Karpas-422 (cell line): Measurements from ENCODE around the gene SHROOM4. TPM values are rescaled to one million over a fixed set of nuclear protein-coding genes. Genes with fewer than 3 reads are reported as not detected.

Experiments
- DNase-seq: peaks from one replicate; pipeline ENCODE4 v3.0.0-alpha.2; 2015
- H2AFZ ChIP-seq: fragments of 200-600 bp; sonication (generic); 2 replicates; pipeline ENCODE4 v1.6.1; 2014; ENCODE audit warnings: antibody characterized with exemption, low read length, mixed read lengths
- H3K27ac ChIP-seq: fragments of 200-600 bp; sonication (generic); 2 replicates; pipeline ENCODE4 v1.5.1; 2014; ENCODE audit warnings: mild to moderate bottlenecking, low read length, moderate library complexity
- H3K27me3 ChIP-seq: fragments of 200-600 bp; sonication (generic); 2 replicates; pipeline ENCODE4 v1.6.1; 2014; ENCODE audit warnings: low read length, mixed read lengths
- H3K36me3 ChIP-seq: fragments of 200-600 bp; sonication (generic); 2 replicates; pipeline ENCODE4 v1.6.1; 2014; ENCODE audit warnings: low read length, mixed read lengths; ENCODE audit not compliant: insufficient read depth
- H3K4me1 ChIP-seq: fragments of 200-600 bp; sonication (generic); 2 replicates; pipeline ENCODE4 v1.6.1; 2014; ENCODE audit warnings: mild to moderate bottlenecking, low read length, mixed read lengths
- H3K4me2 ChIP-seq: fragments of 200-600 bp; sonication (generic); 2 replicates; pipeline ENCODE4 v1.6.1; 2014; ENCODE audit warnings: low read length, low read depth, mild to moderate bottlenecking; ENCODE audit not compliant: poor library complexity, severe bottlenecking
- H3K4me3 ChIP-seq: fragments of 200-600 bp; sonication (generic); 2 replicates; pipeline ENCODE4 v1.5.1; 2014; ENCODE audit warnings: mild to moderate bottlenecking, antibody characterized with exemption, low read length, mixed read lengths
- H3K79me2 ChIP-seq: fragments of 200-600 bp; sonication (generic); 2 replicates; pipeline ENCODE4 v1.6.1; 2014; ENCODE audit warnings: mild to moderate bottlenecking, low read length, mixed read lengths
- H3K9ac ChIP-seq: fragments of 200-600 bp; sonication (generic); 2 replicates; pipeline ENCODE4 v1.6.0; 2014; ENCODE audit warnings: low read length
- H3K9me2 ChIP-seq: fragments of 200-600 bp; sonication (generic), shearing (Covaris generic); replicated peaks from 2 replicates; pipeline ENCODE4 v1.6.0; 2014; ENCODE audit warnings: mild to moderate bottlenecking, low read length, moderate library complexity; ENCODE audit not compliant: insufficient read depth
- H3K9me3 ChIP-seq: fragments of 300-700, 200-600 bp; sonication (generic); 2 replicates; pipeline ENCODE4 v1.6.1; 2014; ENCODE audit warnings: low read length, mixed read lengths
- H4K20me1 ChIP-seq: fragments of 200-600 bp; sonication (generic); 2 replicates; pipeline ENCODE4 v1.6.1; 2014; ENCODE audit warnings: mild to moderate bottlenecking, antibody characterized with exemption, low read length, low read depth; ENCODE audit not compliant: insufficient read depth
- total RNA-seq: library from RNA; depleted of rRNA; stranded (reverse); fragments of >200 nt; shearing (Covaris generic); gene quantifications from 2 replicates; pipeline ENCODE4 v1.2.3, GENCODE V29; 2014; ENCODE audit warnings: low replicate concordance

SHROOM4 gene
- total RNA-seq, 1 experiment from 2014 or later: not detected

GRCh38 chrX:50801135-50801534 is 12.9 kb downstream of the SHROOM4 start:
- no peaks in the 10 kb centered on the region for H3K79me2 ChIP-seq
- H3K9me2 ChIP-seq: no peaks in the 10 kb centered on the region
- no peak for DNase-seq
- H3K4me3 ChIP-seq: no peak overlapping the region
- H3K4me2 ChIP-seq: no peak overlapping the region
- H3K9ac ChIP-seq: no peak overlapping the region
- H4K20me1 ChIP-seq: no peaks in the 10 kb centered on the region
- no peaks in the 10 kb centered on the region for H3K4me1 ChIP-seq
- no peaks in the 10 kb centered on the region for H3K27me3 ChIP-seq
- no peak overlapping the region for H2AFZ ChIP-seq
- no peaks in the 10 kb centered on the region for H3K9me3 ChIP-seq
- no peak overlapping the region for H3K27ac ChIP-seq
- no peaks in the 10 kb centered on the region for H3K36me3 ChIP-seq

DNA sequence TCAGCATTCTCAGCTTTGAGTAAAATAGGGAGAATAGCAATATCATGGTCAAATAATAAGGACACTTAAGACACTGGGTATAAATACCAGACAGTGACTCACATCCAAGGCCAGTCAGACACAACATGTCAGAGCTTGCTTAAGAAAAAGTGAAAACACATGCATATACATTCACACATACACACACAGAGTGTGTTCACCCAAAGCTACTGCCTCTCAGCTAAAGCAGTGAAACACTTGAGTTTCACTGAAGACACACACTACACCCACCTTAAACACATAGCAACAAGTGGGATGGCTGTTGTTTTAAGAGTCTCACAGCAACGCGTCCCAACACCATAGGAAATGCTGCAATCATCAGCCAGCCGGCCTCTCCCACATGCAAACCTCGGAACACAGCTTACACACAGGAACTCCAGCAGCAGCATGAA is 14.4 kb downstream of the SHROOM4 start:
- Histone ChIP-seq H3K9ac (no peak overlapping the region), H3K27ac (no peak overlapping the region), H3K4me3 (no peak overlapping the region), H3K9me3 (no peaks in the 10 kb centered on the region), H3K9me2 (no peaks in the 10 kb centered on the region), H3K4me1 (no peaks in the 10 kb centered on the region), H3K36me3 (no peaks in the 10 kb centered on the region), H4K20me1 (no peaks in the 10 kb centered on the region), H3K79me2 (no peaks in the 10 kb centered on the region), H3K4me2 (no peak overlapping the region), H2AFZ (no peak overlapping the region), H3K27me3 (no peaks in the 10 kb centered on the region)
- DNase-seq: no peak

- DNase-seq: no peak
Observed at GRCh38 chrX:50798783-50799182, 15.2 kb downstream of the SHROOM4 start.

GRCh38 chrX:50787099-50787498 is 26.9 kb downstream of the SHROOM4 start:
- H3K9ac ChIP-seq: no peak overlapping the region
- no peak overlapping the region for H3K4me2 ChIP-seq
- H3K27me3 ChIP-seq: no peaks in the 10 kb centered on the region
- no peak overlapping the region for H3K4me3 ChIP-seq
- H3K9me3 ChIP-seq: peaks cover 4% of the 10 kb centered on the region; the same call in 1 of the 2 replicates
- no peaks in the 10 kb centered on the region for H3K4me1 ChIP-seq
- H4K20me1 ChIP-seq: no peaks in the 10 kb centered on the region
- no peaks in the 10 kb centered on the region for H3K36me3 ChIP-seq
- H3K27ac ChIP-seq: no peak overlapping the region
- H3K9me2 ChIP-seq: no peaks in the 10 kb centered on the region
- no peak for DNase-seq
- no peak overlapping the region for H2AFZ ChIP-seq
- H3K79me2 ChIP-seq: no peaks in the 10 kb centered on the region

More at GRCh38 chrX:50798783-50799182, 15.2 kb downstream of the SHROOM4 start:
- Histone ChIP-seq H3K4me1 (no peaks in the 10 kb centered on the region), H3K36me3 (no peaks in the 10 kb centered on the region), H3K9me2 (no peaks in the 10 kb centered on the region), H3K4me2 (no peak overlapping the region), H3K9me3 (no peaks in the 10 kb centered on the region), H4K20me1 (no peaks in the 10 kb centered on the region), H3K9ac (no peak overlapping the region), H3K27ac (no peak overlapping the region), H3K4me3 (no peak overlapping the region), H3K79me2 (no peaks in the 10 kb centered on the region), H3K27me3 (no peaks in the 10 kb centered on the region), H2AFZ (no peak overlapping the region)

GRCh38 chrX:50780144-50780543 is 33.9 kb downstream of the SHROOM4 start:
- no peak overlapping the region for H3K4me2 ChIP-seq
- H3K9me2 ChIP-seq: no peaks in the 10 kb centered on the region
- H3K79me2 ChIP-seq: no peaks in the 10 kb centered on the region
- H3K9me3 ChIP-seq: no peaks in the 10 kb centered on the region
- H3K27ac ChIP-seq: no peak overlapping the region
- H3K36me3 ChIP-seq: no peaks in the 10 kb centered on the region
- DNase-seq: no peak
- no peak overlapping the region for H3K9ac ChIP-seq
- no peaks in the 10 kb centered on the region for H4K20me1 ChIP-seq
- H3K27me3 ChIP-seq: no peaks in the 10 kb centered on the region
- H2AFZ ChIP-seq: no peak overlapping the region
- peaks cover 13% of the 10 kb centered on the region for H3K4me1 ChIP-seq
- no peak overlapping the region for H3K4me3 ChIP-seq

- Histone ChIP-seq H3K4me3 (no peak overlapping the region), H3K27me3 (no peaks in the 10 kb centered on the region), H3K9me3 (no peaks in the 10 kb centered on the region), H2AFZ (no peak overlapping the region), H3K27ac (no peak overlapping the region), H3K9ac (no peak overlapping the region), H3K4me2 (no peak overlapping the region), H4K20me1 (no peaks in the 10 kb centered on the region), H3K36me3 (no peaks in the 10 kb centered on the region), H3K4me1 (peaks cover 13% of the 10 kb centered on the region), H3K79me2 (no peaks in the 10 kb centered on the region), H3K9me2 (no peaks in the 10 kb centered on the region)
- DNase-seq: peak; percentile 55
Observed at GRCh38 chrX:50779694-50780093, 34.3 kb downstream of the SHROOM4 start.

GRCh38 chrX:50778272-50778671 is 35.7 kb downstream of the SHROOM4 start:
- Histone ChIP-seq H3K9me3 (no peaks in the 10 kb centered on the region), H3K4me2 (no peak overlapping the region), H3K9me2 (no peaks in the 10 kb centered on the region)

DNA sequence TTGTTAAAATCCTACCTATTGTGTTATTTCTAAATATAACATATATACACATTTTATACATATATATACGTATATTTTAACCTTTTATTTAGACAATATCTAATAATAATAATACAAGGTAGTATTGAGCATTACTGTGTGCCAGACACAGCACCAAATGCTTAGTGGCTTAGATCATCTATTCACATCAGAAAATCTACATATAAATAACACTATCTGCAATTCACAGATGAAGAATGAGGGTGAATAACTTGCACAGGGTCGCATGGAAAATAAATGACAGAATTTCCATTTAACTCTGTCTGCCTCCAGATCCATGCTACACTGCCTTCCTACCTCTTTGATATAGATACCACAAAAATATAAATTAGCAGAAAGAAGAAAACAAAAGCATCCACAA is 37.7 kb downstream of the SHROOM4 start:
- no peak overlapping the region for H3K27ac ChIP-seq
- H3K4me3 ChIP-seq: no peak overlapping the region
- DNase-seq: no peak
- H3K79me2 ChIP-seq: no peaks in the 10 kb centered on the region
- H3K9me3 ChIP-seq: no peaks in the 10 kb centered on the region
- no peak overlapping the region for H3K4me2 ChIP-seq
- no peak overlapping the region for H2AFZ ChIP-seq
- H3K27me3 ChIP-seq: no peaks in the 10 kb centered on the region
- no peaks in the 10 kb centered on the region for H3K36me3 ChIP-seq
- H4K20me1 ChIP-seq: no peaks in the 10 kb centered on the region
- H3K9me2 ChIP-seq: no peaks in the 10 kb centered on the region
- H3K4me1 ChIP-seq: peaks cover 13% of the 10 kb centered on the region
- no peak overlapping the region for H3K9ac ChIP-seq

More at GRCh38 chrX:50778272-50778671, 35.7 kb downstream of the SHROOM4 start:
- Histone ChIP-seq H4K20me1 (no peaks in the 10 kb centered on the region), H3K27me3 (no peaks in the 10 kb centered on the region), H3K4me3 (no peak overlapping the region), H3K36me3 (no peaks in the 10 kb centered on the region), H3K27ac (no peak overlapping the region), H2AFZ (no peak overlapping the region), H3K4me1 (peaks cover 13% of the 10 kb centered on the region), H3K9ac (no peak overlapping the region), H3K79me2 (no peaks in the 10 kb centered on the region)
- DNase-seq: no peak

GRCh38 chrX:50771382-50771781 is 42.6 kb downstream of the SHROOM4 start:
- Histone ChIP-seq H3K36me3 (no peaks in the 10 kb centered on the region), H3K4me1 (no peaks in the 10 kb centered on the region), H3K4me3 (no peak overlapping the region), H3K9ac (no peak overlapping the region), H3K79me2 (no peaks in the 10 kb centered on the region), H3K27ac (no peak overlapping the region), H3K9me3 (no peaks in the 10 kb centered on the region), H3K9me2 (no peaks in the 10 kb centered on the region), H3K4me2 (no peak overlapping the region), H2AFZ (no peak overlapping the region), H4K20me1 (no peaks in the 10 kb centered on the region), H3K27me3 (no peaks in the 10 kb centered on the region)
- DNase-seq: no peak
